Activated CD4-positive, alpha-beta T cell treated with anti-CD3 and anti-CD28 coated beads, Interleukin-2, amount 50 U/mL, for 1 hour (primary cell): ENCODE results near the gene DNAH2.
"Not testable (repeated sequence)": the region's sequence is repeated elsewhere in the genome, so short reads cannot be mapped to it uniquely, and the experiment has no call there.

Source experiments
- DNase-seq: peaks from one replicate; pipeline ENCODE4 v3.0.0-alpha.2; 2020

DNAH2 gene

GRCh38 chr17:7853691-7854038, 136.1 kb downstream of the DNAH2 start:
- no peak for DNase-seq

- DNase-seq, result peak; percentile 18
Observed at GRCh38 chr17:7854078-7854777, 136.7 kb downstream of the DNAH2 start.

- DNase-seq, result peak; percentile 32
Observed at GRCh38 chr17:7854851-7855659, 137.5 kb downstream of the DNAH2 start, which contains the start of gene TMEM88. Gene TMEM88 (plus strand): TSS chr17:7855066. CDS start chr17:7855075, 9 bp downstream.

GRCh38 chr17:7855660-7856010, 138.1 kb downstream of the DNAH2 start:
- DNase-seq, result peak; percentile 37

GRCh38 chr17:7856011-7856810, 138.7 kb downstream of the DNAH2 start:
- DNase-seq, result peak; percentile 38

GRCh38 chr17:7856811-7857712, 139.5 kb downstream of the DNAH2 start, which contains the start of gene NAA38:
Gene NAA38 (minus strand): TSS chr17:7857559. CDS start chr17:7857463, 96 bp downstream.
- DNase-seq, result peak; percentile 90

GRCh38 chr17:7857713-7858521, 140.4 kb downstream of the DNAH2 start, which contains the start of gene CYB5D1:
Gene CYB5D1 (plus strand): TSS chr17:7858003. CDS start chr17:7858135, 132 bp downstream.
- DNase-seq, result peak; percentile 85

GRCh38 chr17:7858522-7858810, 140.9 kb downstream of the DNAH2 start:
- peak; percentile 48 for DNase-seq

- no peak for DNase-seq
Observed at GRCh38 chr17:7859028-7859427, 141.5 kb downstream of the DNAH2 start.

- DNase-seq, result peak; percentile 40
Observed at GRCh38 chr17:7862692-7863437, 145.3 kb downstream of the DNAH2 start.

GRCh38 chr17:7864384-7864783, 146.8 kb downstream of the DNAH2 start:
- DNase-seq, result not testable (repeated sequence)

GRCh38 chr17:7864995-7865650, 147.6 kb downstream of the DNAH2 start:
- no peak for DNase-seq

GRCh38 chr17:7867881-7868329, 150.4 kb downstream of the DNAH2 start:
- DNase-seq, result no peak

GRCh38 chr17:7873051-7873450, 155.5 kb downstream of the DNAH2 start:
- DNase-seq, result no peak

GRCh38 chr17:7875804-7876370, 158.3 kb downstream of the DNAH2 start:
- no peak for DNase-seq

GRCh38 chr17:7878234-7878633, 160.7 kb downstream of the DNAH2 start:
- no peak for DNase-seq

- no peak for DNase-seq
Observed at GRCh38 chr17:7880076-7880868, 162.7 kb downstream of the DNAH2 start.

GRCh38 chr17:7881276-7882054, 163.9 kb downstream of the DNAH2 start:
- DNase-seq, result no peak
